ENCODE data around the gene ADAT1.

Gene ADAT1

DNA sequence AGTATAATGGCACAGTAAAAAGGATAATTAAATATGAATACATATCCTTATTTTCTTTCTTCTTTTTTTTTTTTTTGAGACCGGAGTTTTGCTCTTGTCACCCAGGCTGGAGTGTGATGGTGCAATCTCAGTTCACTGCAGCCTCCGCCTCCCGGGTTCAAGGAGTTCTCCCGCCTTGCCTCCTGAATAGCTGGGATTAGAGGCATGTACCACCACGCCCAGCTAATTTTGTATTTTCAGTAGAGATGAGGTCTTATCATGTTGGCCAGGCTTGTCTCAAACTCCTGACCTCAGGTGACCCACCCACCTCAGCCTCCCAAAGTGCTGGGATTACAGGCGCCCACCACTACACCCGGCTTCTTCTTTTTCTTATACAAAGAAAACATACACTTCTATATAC lies 44.9 kb downstream of the ADAT1 start:
- in situ Hi-C loops (cut with HindIII; ENCODE audit: low sequenced_read_pairs), result no loop called here

DNA sequence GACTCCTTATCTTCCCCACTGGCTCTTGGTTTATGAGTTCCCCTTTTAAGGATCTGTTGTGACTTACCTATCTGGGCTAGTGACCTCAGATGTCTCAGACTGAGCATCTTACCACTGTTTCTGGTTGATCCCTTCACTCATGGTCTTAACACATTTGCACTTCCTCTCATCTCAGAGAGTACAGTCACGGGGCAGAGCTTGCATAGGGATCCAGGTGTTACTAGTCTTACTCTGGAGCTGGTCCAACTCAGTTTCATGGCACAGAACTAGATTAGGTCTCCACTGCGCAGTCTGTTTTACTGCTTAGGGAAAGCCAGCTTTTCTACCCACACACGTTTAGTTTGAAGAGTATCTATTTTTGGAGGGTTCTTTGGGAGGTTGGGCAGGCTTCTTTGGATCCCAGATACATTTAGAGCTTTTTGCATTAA lies 46.7 kb downstream of the ADAT1 start:
- in situ Hi-C loops (cut with HindIII; ENCODE audit: low sequenced_read_pairs), result no loop called here

DNA sequence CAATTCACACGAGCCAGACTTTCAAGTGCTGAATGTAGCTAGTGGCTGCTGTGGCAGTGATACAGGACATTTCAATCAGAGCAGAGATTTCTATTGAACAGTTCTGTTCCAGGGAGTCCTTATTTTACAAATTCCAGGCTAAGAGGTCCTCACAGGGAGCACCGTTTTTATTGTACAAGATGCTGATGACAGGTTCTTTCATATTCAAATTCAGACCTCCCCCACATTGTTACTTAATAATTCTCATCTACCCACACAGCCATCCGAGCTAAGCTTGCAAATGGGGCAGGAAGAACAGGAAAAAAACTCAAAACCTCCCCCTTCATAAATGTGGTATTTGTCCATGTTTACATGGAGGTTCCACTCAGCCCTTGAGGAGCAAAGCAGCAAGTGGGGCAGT lies 47.1 kb downstream of the ADAT1 start:
- in situ Hi-C loops (cut with HindIII; ENCODE audit: low sequenced_read_pairs), result no loop called here

DNA sequence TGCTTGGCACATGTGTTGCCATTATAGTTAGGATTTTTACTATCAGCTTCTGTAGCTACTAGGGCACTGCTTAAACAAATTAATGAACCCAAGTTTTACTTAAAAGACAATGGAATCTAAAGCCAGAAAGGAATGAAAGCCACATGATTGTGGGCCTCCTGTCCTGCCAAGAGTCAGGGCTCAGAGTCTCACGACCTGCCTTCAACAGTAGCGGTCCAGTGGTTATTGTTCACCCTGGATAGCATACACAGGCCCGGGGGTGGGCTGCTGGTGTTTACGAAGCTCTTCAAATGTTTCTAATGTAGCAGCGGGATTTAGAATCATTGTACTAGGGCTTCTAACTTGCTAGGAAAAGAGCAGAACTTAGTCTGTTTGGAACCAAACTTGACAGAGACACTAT lies 49.1 kb downstream of the ADAT1 start:
- in situ Hi-C loops (cut with HindIII; ENCODE audit: low sequenced_read_pairs), result no loop called here

DNA sequence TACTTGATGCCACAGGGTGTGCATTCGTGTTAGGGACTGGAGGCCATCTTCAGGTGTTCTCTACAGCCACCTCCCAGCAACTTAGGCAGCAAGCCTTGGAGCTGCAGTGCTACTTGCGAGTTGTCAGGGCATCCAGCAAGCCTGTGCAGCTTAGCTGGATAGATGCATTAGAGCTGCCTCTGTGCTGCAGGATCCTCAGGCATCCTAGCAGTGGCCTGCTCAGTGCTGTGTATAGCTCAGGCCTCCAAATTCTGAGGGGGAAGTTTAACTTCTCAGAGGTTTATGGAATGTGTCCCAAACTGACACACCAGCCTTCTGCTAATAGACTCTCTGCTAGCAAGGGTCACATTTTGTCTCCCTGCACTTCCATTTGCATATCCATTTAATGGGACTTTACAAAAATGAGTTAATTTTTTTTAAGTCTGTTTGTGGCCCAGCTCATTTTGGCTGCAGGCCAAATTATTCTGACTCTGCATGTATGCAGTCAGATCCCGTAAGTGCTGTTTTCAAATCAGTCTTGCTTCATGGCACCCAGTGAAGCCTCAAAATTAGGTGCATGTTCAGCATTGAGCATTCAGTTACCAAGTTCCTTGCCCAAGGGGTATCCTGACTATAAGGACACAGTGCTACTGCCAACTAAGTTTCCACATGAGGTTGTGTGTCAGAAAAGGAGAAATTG lies 50.1 kb downstream of the ADAT1 start:
- in situ Hi-C loops (cut with HindIII; ENCODE audit: low sequenced_read_pairs), result no loop called here

DNA sequence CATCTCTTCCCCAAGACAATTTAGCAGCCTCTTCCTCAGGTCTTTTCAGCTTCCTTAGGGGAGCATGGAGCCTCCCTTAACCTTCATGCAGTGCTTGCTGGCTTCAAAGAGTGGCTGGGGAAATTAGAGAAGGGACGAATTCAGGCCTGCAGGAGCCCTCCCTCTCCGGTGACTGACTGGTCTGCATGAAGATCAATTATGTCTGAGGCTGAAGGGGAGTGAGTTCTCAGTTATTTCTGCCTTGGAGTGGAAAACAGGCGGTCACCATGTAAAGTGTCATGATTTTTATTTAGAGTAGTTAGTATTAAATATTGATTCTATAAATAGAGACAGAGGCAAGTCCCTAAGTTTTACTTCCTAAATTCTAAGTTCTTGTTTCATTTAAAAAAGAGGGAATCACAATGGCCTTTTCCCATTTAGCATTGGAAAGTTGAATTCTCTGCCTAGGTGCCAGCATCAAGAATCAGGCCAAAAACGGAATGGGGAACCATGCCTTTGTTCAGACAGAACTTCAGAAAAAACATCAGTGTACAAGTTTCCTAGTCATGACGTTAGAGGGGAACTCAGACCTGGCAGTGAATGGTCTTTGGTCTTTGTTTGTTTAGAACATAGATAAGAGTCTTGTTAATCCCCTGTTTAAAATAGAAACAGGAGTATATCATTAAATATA lies 52.5 kb downstream of the ADAT1 start:
- in situ Hi-C loops (cut with HindIII; ENCODE audit: low sequenced_read_pairs), result no loop called here

DNA sequence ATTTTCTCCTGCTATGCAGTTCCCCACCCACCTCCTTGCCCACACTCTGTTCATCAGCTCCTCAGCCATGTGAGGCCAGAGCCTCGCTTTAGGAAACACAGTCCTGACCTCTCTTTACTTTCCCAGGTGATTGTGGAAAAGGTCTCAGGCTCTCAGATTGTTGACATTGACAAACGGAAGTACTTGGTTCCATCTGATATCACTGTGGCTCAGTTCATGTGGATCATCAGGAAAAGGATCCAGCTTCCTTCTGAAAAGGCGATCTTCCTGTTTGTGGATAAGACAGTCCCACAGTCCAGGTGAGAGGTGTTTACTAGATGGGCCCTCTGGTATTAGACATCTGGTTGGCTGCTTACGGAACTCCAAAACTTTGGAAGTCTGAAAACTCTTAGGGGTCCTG lies 55.2 kb downstream of the ADAT1 start:
- in situ Hi-C loops (cut with HindIII; ENCODE audit: low sequenced_read_pairs), result no loop called here

DNA sequence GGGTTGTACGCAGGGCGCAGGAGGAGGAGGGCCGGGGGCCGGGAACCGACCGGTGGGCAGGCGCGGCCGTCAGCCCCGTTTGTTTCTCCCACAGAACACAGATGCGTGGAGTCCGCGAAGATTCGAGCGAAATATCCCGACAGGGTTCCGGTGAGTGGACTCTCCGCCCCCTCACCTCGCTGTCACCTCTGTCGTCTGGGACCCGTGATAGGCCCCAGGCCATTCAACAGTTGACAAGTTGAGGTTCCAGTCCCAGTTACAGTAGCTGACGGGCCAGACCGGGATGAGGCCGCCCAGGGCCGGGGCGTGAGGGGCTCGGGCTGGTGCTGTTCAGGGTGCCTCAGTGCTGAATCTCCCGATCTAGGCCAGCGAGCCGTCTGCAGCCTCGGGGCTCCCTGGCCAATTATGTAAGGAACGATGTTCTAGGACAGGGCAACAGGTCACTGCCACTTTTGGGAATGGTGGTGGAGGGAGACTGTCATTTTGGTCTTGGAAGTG lies 56.3 kb downstream of the ADAT1 start:
- in situ Hi-C loops (cut with HindIII; ENCODE audit: low sequenced_read_pairs), result no loop called here

DNA sequence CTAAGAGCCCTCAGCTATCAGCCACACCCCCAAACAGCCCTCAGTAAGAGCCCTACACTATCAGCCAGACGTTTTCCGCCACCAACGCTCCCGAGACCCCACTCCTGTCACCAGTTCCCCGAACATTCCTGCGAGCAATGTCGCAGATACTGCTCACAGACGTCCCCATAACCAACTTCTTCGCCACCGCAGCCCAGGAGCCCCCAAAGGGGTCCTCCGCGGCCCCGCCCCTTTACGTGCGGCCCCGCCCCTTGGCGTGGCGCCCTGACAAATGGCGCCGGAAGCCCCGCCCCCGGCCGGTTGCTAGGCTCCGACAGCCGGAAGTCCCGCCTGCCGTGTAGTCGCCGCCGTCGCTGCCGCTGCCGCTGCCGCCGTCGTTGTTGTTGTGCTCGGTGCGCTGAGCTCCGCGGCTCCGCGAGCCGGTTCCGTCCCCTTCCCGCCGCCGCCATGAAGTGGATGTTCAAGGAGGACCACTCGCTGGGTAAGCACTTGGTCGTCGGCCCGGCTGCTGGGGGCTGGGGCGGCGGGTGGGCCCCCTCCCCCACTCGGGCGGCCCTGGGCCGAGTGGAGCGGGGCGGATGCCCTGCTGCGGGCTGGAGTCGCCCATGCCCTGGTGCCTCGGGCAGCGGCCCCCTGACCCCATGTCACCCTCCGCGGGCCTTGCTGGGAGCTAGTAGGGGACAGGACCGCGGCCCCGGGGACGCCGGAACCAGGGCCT lies 56.9 kb downstream of the ADAT1 start, which contains the start of gene GABARAPL2:
GABARAPL2 (plus strand) TSS at position 340 of the 718 bp plus-strand sequence; CDS start at position 448, 108 bp downstream.
- in situ Hi-C loops (cut with HindIII; ENCODE audit: low sequenced_read_pairs), result no loop called here

DNA sequence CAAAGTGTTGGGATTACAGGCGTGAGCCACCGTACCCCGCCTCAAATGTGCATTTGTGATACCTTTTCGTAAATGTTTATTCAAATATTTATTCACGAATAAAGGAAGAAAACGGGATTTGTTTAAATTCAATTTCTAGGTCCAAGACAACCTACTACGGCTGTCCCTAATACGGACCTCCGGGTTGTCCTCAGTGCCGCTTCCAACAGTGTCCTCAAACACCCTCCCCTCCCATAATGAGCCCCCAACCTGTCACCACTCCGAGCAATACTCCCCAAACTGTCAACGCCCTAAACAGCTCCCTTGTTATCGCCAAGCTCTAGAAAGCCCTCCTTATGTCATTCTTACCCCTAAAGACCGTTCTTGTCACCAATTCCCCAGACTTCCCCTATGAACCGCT lies 57.4 kb downstream of the ADAT1 start:
- in situ Hi-C loops (cut with HindIII; ENCODE audit: low sequenced_read_pairs), result no loop called here

DNA sequence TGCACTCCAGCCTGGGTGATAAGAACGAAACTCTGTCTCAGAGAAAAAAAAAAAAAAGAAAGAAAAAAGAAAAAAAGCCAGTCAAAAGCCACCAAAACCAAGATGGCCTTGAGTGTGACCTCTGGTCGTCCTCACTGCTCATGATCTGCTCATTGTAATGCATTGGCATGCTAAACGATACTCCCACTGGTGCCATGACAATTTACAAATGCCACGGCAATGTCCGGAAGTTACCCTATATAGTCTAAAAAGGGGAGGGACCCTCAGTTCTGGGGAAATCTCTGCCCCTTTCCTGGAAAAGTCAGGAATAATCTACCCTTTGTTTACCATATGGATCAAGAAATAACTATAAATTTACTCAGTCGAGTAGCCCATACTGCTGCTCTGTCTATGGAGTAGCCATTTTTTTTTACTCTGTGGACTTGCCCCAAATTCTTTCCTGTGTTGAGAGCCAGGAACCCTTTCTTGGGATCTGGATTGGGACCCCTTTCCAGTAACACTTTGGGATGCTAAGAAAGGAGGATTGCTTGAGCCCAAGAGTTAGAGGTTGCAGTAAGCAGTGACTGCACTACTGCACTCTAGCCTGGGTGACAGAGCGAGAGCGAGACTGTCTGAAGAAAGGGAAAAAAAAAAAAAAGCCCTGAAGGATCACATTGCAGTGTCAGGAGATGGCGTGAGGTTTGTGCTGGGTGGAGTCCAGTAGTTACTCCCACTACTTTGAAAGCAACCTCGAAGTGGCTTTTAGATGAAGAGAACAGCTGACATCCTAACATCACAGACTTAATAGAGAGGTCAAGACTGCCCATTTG lies 63.3 kb downstream of the ADAT1 start:
- in situ Hi-C loops (cut with HindIII; ENCODE audit: low sequenced_read_pairs), result no loop called here

DNA sequence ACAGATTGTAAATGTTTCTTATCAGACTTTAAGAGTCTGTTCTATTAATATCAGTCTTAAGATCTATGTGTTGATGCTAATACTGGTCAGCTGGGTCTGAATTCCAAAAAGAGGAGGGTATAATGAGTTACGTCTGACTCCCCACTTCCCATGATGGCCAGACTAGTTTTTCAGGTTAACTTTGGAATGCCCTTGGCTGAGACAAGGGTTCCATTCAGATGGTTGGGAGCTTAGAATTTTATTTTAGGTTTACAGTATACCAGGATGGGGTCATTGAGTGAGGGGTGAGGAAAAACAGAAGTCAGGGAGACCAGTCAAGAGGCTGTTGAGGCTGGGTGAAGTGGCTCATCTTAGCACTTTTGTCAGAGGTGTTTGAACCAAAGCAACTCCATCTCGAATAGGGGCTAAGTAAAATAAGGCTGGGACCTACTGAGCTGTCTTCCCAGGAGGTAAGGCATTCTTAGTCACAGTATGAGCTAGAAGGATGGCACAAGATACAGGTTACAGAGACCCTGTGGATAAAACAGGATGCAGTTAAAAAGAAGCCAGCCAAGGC lies 64.2 kb downstream of the ADAT1 start:
- in situ Hi-C loops (cut with HindIII; ENCODE audit: low sequenced_read_pairs), result no loop called here

DNA sequence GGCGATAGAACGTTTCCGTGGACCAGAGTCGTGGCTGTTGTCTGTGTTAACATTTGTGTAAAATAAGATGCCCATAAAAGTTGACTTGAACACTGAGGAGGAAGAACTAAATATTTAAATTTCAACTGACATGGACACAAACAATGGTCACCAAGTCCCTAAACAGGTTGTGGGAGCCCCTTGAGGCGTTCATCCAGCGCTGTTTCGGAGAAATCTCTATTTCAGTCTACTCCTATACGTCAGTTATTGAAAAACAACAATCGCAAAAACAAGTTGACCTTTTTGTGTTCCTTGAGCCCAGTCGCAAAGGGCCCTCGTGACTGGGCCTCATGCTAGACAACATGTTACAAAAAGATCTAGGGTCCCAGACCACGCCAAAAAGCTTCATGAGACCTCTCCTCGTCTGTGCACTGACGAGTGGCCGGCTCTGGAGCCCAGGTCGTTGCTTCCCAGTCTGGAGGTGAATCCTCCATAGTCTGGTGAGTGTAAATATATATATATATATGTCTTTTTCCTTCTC lies 66.6 kb downstream of the ADAT1 start:
- in situ Hi-C loops (cut with HindIII; ENCODE audit: low sequenced_read_pairs), result no loop called here

DNA sequence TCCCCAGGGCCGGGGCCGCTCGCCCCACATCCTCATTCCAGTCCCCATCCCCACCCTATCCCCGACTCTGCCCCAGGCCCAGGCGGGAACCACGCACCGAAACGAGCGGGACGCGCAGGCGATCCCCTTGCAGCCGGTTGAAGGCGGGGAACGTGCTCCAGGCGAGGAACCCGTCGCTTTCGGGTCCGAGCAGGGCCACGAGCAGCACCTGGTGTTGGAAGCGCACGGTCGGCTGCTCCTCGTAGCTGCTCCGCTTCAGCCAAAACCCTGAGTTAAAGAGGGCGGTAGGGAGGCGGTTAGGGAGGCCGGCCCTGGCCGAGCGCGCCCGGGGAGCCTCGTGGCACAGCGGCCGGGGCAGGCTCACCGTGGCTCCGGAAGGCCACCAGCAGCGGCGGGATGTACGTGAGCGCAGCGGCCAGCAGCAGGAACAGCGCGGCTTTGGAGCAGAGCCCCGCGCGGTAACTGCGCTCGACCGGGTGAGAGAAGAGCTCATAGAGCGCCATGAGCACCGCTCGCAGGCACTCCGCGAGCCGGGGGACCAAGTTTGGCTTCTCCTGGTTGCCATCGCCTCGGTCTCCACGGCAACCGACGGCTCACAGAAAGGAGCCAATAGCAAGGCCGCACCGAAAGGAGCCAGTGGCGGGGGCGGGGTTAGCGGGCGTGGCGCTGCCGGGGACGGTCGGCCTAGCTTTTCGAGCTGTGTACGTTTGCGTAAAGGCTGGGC lies 67.2 kb downstream of the ADAT1 start, which contains the start of gene TMEM231:
TMEM231 (minus strand) TSS at position 546 of the 724 bp plus-strand sequence; CDS start at position 503, 43 bp downstream.
- in situ Hi-C loops (cut with HindIII; ENCODE audit: low sequenced_read_pairs), result no loop called here

DNA sequence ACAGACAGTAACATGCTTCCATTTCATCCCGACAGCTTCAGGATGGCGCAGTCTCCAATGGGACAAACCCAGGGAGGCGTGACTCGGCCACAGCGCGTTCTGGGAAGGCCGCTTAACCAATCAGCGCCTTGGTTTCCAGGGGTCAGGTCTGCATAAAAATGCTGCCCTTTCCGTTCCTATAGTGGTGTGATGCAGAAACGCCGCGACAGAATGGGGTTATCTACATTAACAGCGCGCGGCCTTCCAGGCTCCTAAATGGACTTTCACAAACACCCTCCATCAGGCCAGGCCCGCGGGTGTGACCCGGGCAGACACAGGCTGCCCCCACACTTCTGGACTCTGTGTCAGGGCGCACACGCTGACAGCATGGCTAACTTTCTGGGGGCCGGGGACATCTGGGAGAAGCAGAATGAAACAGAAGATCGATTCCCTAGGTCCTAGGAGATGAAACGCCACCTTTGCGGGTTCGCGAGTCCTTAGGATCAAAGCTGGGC lies 67.8 kb downstream of the ADAT1 start:
- in situ Hi-C loops (cut with HindIII; ENCODE audit: low sequenced_read_pairs), result no loop called here

DNA sequence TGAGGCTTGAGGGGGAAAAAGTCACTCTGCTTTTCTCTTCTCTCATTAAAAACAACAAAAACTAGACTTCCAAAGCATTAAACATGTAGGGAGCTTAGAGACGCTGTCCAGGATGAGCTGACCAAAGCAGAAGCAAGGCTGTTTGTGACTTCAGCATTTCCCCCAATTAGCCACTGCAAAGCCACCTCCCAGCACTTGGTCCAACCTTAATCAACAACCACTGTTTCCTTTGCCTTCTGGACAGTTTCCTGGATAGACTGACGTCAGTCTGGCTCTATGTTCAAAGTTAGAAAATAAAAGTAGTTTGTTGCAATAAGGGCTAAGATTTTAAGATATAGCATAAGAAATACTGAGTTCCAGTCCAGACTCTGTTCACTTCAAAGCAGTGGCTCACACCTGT lies 70.1 kb downstream of the ADAT1 start:
- in situ Hi-C loops (cut with HindIII; ENCODE audit: low sequenced_read_pairs), result no loop called here

DNA sequence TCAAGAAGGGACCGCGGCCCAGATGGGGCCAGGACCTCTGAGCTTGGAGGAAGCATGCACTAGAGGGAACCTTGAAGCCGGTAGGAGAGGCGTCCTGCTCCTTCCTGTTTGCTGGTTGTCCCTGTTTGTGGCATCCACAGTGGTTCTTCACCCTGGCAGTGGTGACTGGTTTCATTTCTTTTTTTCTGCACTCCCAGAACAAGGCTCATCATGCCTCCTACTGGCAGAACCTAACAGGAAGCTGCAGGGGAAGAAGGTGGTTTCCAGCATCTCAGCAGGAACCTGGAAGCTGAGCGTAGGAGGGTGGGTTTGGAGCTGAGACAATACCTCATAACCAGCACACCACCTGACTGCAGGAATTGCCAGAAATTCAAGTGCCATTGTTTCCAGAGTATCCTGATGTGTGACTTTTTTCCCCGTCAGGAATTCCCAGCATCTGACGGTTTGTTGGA lies 72.8 kb downstream of the ADAT1 start:
- in situ Hi-C loops (cut with HindIII; ENCODE audit: low sequenced_read_pairs), result no loop called here
